Heart left ventricle (tissue), 13 donors: ENCODE results near the gene LRFN4.

Experiments used
- CTCF ChIP-seq, 12 donors: fragments of 200-600 bp; sonication (generic) in 4 of 12; IDR thresholded peaks; one replicate each; pipeline versions ENCODE4 v1.5.0 to v1.8.0; 2018 to 2022; ENCODE audit warnings: antibody characterized with exemption in 12 of 12, mild to moderate bottlenecking in 5 of 12
- POLR2A ChIP-seq, 2 donors: fragments of 450-650 bp; IDR thresholded peaks; one replicate each; pipeline ENCODE4 v1.6.1; 2017; ENCODE audit warnings: antibody characterized with exemption in 2 of 2, mild to moderate bottlenecking in 2 of 2, moderate library complexity in 2 of 2
- donor health status: ischemic (EF 13 %, LVEDD 7.1; RV severe dilation, severe dysfunction).
- donor health status: DM: no; HTN: yes; CAD: no.
- donor health status: DM: no; HTN: no; CAD: no.
- donor health status: ischemic (EF 25% LVEDD 6.9; RV normal size, moderate dysfunction).
- donor health status: ischemic (EF 25% LVEDD 5.7; RV mildly dilated, moderate dysfunction).
- donor health status: ischemic (EF 35%, LVEDD 5.7; RV mildly dilated, moderate dysfunction).
- donor health status: nonischemic (EF 11% LVEDD 7.7; RV severe dilation, severe dysfunction).
- donor health status: DM: yes; HTN: yes; CAD: no.
- donor health status: PGD.
- donor health status: ischemic (EF 29% LVEDD 5.4; RV normal size, mild dysfunction).
- donor health status: nonischemic (EF 23%, LVEDD 6.1; RV moderate dilation, normal function).

- TF ChIP-seq CTCF (IDR thresholded peaks at IDR 0.05), result no peak
- no peak for TF ChIP-seq POLR2A (IDR thresholded peaks at IDR 0.05)
These were observed 13.3 kb downstream of the LRFN4 start for GRCh38 chr11:66870131-66870530.
